Measurements from ENCODE around the gene NRIP1. TPM values are rescaled to one million over a fixed set of nuclear protein-coding genes. Genes with fewer than 3 reads are reported as not detected.

The NRIP1 gene
- total and polyA plus RNA-seq, 7 donors, result 10.2 to 35.3 (median 26.3) TPM

GRCh38 chr21:14918527-14918926 is 146.3 kb downstream of the NRIP1 start:
- H3K27ac ChIP-seq, result no peak overlapping the region
- intact Hi-C loops (cut with DNase I), result no loop called here
- no peak for DNase-seq
- H3K27me3 ChIP-seq, result no peaks in the 10 kb centered on the region
- TF ChIP-seq POLR2AphosphoS5 (IDR thresholded peaks at IDR 0.05), result no peak
- no peak for TF ChIP-seq POLR2A (IDR thresholded peaks at IDR 0.05)
- no peak for TF ChIP-seq CTCF (IDR thresholded peaks at IDR 0.05)
- TF ChIP-seq EP300 (IDR thresholded peaks at IDR 0.05), result no peak
- 86 to 87% methylated on average over 5 of the region's 5 CpGs for WGBS, 2 donors
- no peak overlapping the region for H3K4me3 ChIP-seq
- no peaks in the 10 kb centered on the region for H3K36me3 ChIP-seq
- peaks cover 0 to 16% (median 8%) of the 10 kb centered on the region in 4 donors for H3K4me1 ChIP-seq
- H3K9me3 ChIP-seq, result no peaks in the 10 kb centered on the region

GRCh38 chr21:14917762-14918161 is 147.0 kb downstream of the NRIP1 start:
- intact Hi-C loops (cut with DNase I), result no loop called here

DNA sequence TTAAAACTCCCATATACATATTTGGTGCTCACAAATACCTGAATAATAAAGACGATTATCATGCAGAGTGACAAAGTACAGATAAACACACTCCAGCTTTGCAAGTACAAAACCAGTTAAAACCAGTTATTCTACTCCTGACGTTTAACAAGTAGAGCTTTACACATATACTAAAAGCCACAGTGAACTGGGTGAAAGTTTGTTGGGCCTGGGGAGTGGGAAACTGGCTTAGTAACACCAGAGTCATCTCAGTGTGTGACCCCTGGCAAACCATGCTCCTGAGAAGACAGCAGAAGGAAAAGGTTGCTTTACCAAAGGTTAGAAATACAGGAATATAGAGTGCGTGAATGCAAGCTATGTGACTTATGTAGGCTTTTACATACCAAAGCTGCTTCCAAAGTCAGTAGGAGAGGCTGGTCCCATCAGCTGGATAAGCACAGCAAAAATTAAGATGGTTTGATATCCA is 148.1 kb downstream of the NRIP1 start:
- intact Hi-C loops (cut with DNase I), result no loop called here
- no peak for DNase-seq
- Histone ChIP-seq H3K4me1 (peaks cover 0 to 17% (median 11%) of the 10 kb centered on the region in 4 donors), H3K36me3 (no peaks in the 10 kb centered on the region), H3K27me3 (no peaks in the 10 kb centered on the region), H3K4me3 (no peak overlapping the region), H3K9me3 (no peaks in the 10 kb centered on the region), H3K27ac (no peak overlapping the region)
- WGBS, 2 donors, result 19 to 72% methylated on average over 3 of the region's 3 CpGs
- TF ChIP-seq POLR2A (IDR thresholded peaks at IDR 0.05) (no peak), EP300 (IDR thresholded peaks at IDR 0.05) (no peak), CTCF (IDR thresholded peaks at IDR 0.05) (no peak), POLR2AphosphoS5 (IDR thresholded peaks at IDR 0.05) (no peak)

More at GRCh38 chr21:14917762-14918161, 147.0 kb downstream of the NRIP1 start:
- DNase-seq, result no peak
- Histone ChIP-seq H3K4me1 (peaks cover 0 to 17% (median 11%) of the 10 kb centered on the region in 4 donors), H3K27me3 (no peaks in the 10 kb centered on the region), H3K9me3 (no peaks in the 10 kb centered on the region), H3K27ac (no peak overlapping the region), H3K36me3 (no peaks in the 10 kb centered on the region), H3K4me3 (no peak overlapping the region)
- TF ChIP-seq POLR2AphosphoS5 (IDR thresholded peaks at IDR 0.05) (no peak), CTCF (IDR thresholded peaks at IDR 0.05) (no peak), EP300 (IDR thresholded peaks at IDR 0.05) (no peak), POLR2A (IDR thresholded peaks at IDR 0.05) (no peak)
- WGBS, 2 donors, result 82 to 85% methylated on average over 2 of the region's 2 CpGs

DNA sequence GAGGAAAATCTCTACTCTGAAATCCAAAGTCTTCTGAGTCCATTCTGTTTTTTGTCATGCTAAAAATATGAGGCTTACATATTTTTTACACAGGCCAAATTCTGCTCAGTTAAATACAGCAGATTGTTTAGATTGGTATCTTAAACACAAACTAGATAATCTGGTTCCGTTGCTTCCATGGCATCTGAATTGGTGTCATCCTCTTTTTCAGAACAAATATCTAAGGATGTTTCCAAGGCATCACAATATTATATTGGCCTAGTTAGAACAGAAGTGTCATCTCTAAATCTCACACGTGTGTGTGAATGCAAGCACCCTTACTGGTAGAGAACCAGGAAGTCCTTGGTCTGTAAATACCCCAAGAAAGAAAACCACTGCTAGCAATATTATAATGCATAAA is 151.2 kb downstream of the NRIP1 start:
- no peak overlapping the region for H3K4me3 ChIP-seq
- intact Hi-C loops (cut with DNase I), result no loop called here
- no peaks in the 10 kb centered on the region for H3K9me3 ChIP-seq
- no peak for TF ChIP-seq POLR2A (IDR thresholded peaks at IDR 0.05)
- no peak for TF ChIP-seq CTCF (IDR thresholded peaks at IDR 0.05)
- TF ChIP-seq POLR2AphosphoS5 (IDR thresholded peaks at IDR 0.05), result no peak
- no peak for TF ChIP-seq EP300 (IDR thresholded peaks at IDR 0.05)
- no peak overlapping the region for H3K27ac ChIP-seq
- 36 to 39% methylated on average over 2 of the region's 2 CpGs for whole genome bisulfite sequencing, 2 donors
- no peaks in the 10 kb centered on the region for H3K36me3 ChIP-seq
- peaks cover 0 to 17% (median 11%) of the 10 kb centered on the region in 4 donors for H3K4me1 ChIP-seq
- DNase-seq, result no peak
- no peaks in the 10 kb centered on the region for H3K27me3 ChIP-seq

DNA sequence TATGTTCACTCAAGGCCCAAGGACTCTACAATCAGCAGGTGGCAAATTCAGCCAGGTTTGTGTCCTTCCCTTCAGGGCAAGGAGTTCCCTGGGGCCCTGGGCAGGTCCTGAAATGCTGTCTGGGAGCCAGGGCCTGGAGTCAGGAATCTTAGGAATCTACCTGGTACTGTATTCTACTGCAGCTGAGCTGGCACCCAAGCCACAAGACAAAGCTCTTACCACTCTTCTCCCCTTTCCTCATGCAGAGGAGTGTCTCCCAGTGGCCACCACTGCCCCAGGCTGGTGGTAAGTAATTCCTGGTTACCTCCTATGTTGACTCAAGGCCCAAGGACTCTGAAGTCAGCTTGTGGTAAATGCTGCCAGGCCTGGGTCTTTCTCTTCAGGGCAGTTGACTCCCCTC is 153.4 kb downstream of the NRIP1 start:
- Histone ChIP-seq H3K4me1 (peaks cover 0 to 10% (median 6%) of the 10 kb centered on the region in 4 donors), H3K9me3 (no peaks in the 10 kb centered on the region), H3K4me3 (no peak overlapping the region), H3K27me3 (no peaks in the 10 kb centered on the region), H3K36me3 (no peaks in the 10 kb centered on the region), H3K27ac (no peak overlapping the region)
- intact Hi-C loops (cut with DNase I), result no loop called here
- DNase-seq, result no peak
- TF ChIP-seq POLR2A (IDR thresholded peaks at IDR 0.05), result no peak
- TF ChIP-seq POLR2AphosphoS5 (IDR thresholded peaks at IDR 0.05), result no peak
- TF ChIP-seq EP300 (IDR thresholded peaks at IDR 0.05), result no peak
- TF ChIP-seq CTCF (IDR thresholded peaks at IDR 0.05), result no peak
